GM23248 (cell line): ENCODE data around the gene MYL12B. TPM values are rescaled to one million over a fixed set of nuclear protein-coding genes. Genes with fewer than 3 reads are reported as not detected.

Experiments
- DNase-seq: peaks from one replicate; pipeline ENCODE4 v3.0.0-alpha.2; 2015
- H2AFZ ChIP-seq: fragments of 200-600 bp; sonication (generic); 2 replicates; pipeline ENCODE4 v1.6.1; 2016; ENCODE audit warnings: antibody characterized with exemption
- H3F3A ChIP-seq: fragments of 200-600 bp; sonication (generic); 2 replicates; pipeline ENCODE4 v1.6.1; 2016; ENCODE audit warnings: mild to moderate bottlenecking, antibody characterized with exemption, mixed run types; ENCODE audit not compliant: insufficient read depth
- H3K27ac ChIP-seq: fragments of 200-600 bp; sonication (generic); 2 replicates; pipeline ENCODE4 v1.5.1; 2016; ENCODE audit warnings: mild to moderate bottlenecking
- H3K27me3 ChIP-seq: fragments of 200-600 bp; sonication (generic); replicated peaks from 2 replicates; pipeline ENCODE4 v1.6.1; 2016; ENCODE audit warnings: mild to moderate bottlenecking; ENCODE audit not compliant: insufficient read depth
- H3K36me3 ChIP-seq: fragments of 200-600 bp; sonication (generic); 2 replicates; pipeline ENCODE4 v1.6.1; 2016; ENCODE audit warnings: low read depth, mild to moderate bottlenecking
- H3K4me1 ChIP-seq: fragments of 200-600 bp; sonication (generic); 2 replicates; pipeline ENCODE4 v1.6.1; 2016; ENCODE audit warnings: mild to moderate bottlenecking; ENCODE audit not compliant: insufficient read depth
- H3K4me2 ChIP-seq: fragments of 200-600 bp; sonication (generic); one replicate; pipeline ENCODE4 v1.6.1; 2016; ENCODE audit warnings: mild to moderate bottlenecking; ENCODE audit not compliant: unreplicated experiment
- H3K4me3 ChIP-seq: fragments of 200-600 bp; sonication (generic); 2 replicates; pipeline ENCODE4 v1.5.1; 2016; ENCODE audit warnings: mild to moderate bottlenecking
- H3K79me2 ChIP-seq: fragments of 200-600 bp; sonication (generic); 2 replicates; pipeline ENCODE4 v1.6.1; 2016; ENCODE audit warnings: mild to moderate bottlenecking; ENCODE audit not compliant: insufficient read depth
- H3K9ac ChIP-seq: fragments of 200-600 bp; sonication (generic); 2 replicates; pipeline ENCODE4 v1.6.1; 2016; ENCODE audit warnings: mild to moderate bottlenecking
- H3K9me2 ChIP-seq: fragments of 200-600 bp; sonication (generic); 2 replicates; pipeline ENCODE4 v1.6.1; 2016; ENCODE audit warnings: mixed run types, mild to moderate bottlenecking, moderate library complexity; ENCODE audit not compliant: insufficient read depth
- H3K9me3 ChIP-seq: fragments of 200-600 bp; sonication (generic); one replicate; pipeline ENCODE4 v1.6.1; 2017; ENCODE audit warnings: low read depth
- H4K20me1 ChIP-seq: fragments of 200-600 bp; sonication (generic); 2 replicates; pipeline ENCODE4 v1.6.0; 2016; ENCODE audit not compliant: insufficient read depth
- EZH2 ChIP-seq: fragments of 200-600 bp; sonication (generic); IDR thresholded peaks from 2 replicates; pipeline ENCODE4 v1.6.1; 2018; ENCODE audit warnings: antibody characterized with exemption, mild to moderate bottlenecking; ENCODE audit not compliant: insufficient read depth, poor library complexity, severe bottlenecking
- EZH2phosphoT487 ChIP-seq: fragments of 200-600 bp; sonication (generic); IDR thresholded peaks from 2 replicates; pipeline ENCODE4 v1.6.1; 2018; ENCODE audit warnings: antibody characterized with exemption, moderate library complexity, mild to moderate bottlenecking, low read depth; ENCODE audit not compliant: insufficient read depth
- WGBS, 2 experiments: methylation state at CpG; one replicate each; pipeline ENCODE4 v1.1.6; 2015 to 2017; ENCODE audit warnings: low lambda C conversion rate in 2 of 2, low coverage in 1 of 2; ENCODE audit errors: missing lambda C conversion rate in 2 of 2; 5-methylcytosine and 5-hydroxymethylcytosine counted together
- in situ Hi-C: fragments of 300-500 bp; cut with MboI; formaldehyde crosslinking; loops from 2 replicates; pipeline ENCODE4 v1.15.0; 2020
- polyA plus RNA-seq: library from polyadenylated mRNA; unstranded; fragments of >200 nt; fragmentation: Nextera tagmentation; extraction: Ambion mirVana; gene quantifications from 2 replicates; pipeline ENCODE4 v1.2.1, GENCODE V29; 2016
- total RNA-seq: library from RNA; depleted of rRNA; stranded (reverse); fragments of >200 nt; shearing (Covaris generic); gene quantifications from 2 replicates; pipeline ENCODE4 v1.2.3, GENCODE V29; 2014

MYL12B gene
- total and polyA plus RNA-seq, 2 experiments from 2014 or later, result 614 to 1,219 TPM

- Histone ChIP-seq H3K4me3 (peak overlapping the region; percentile 99), H3K4me2 (peak overlapping the region; percentile 91), H3K4me1 (peaks cover 57% of the 10 kb centered on the region), H3F3A (peaks cover 81% of the 10 kb centered on the region), H3K27me3 (no peaks in the 10 kb centered on the region), H2AFZ (no peak overlapping the region), H3K79me2 (peaks cover 80% of the 10 kb centered on the region), H3K9ac (peak overlapping the region; percentile 37), H3K9me3 (no peaks in the 10 kb centered on the region), H3K9me2 (no peaks in the 10 kb centered on the region), H4K20me1 (no peaks in the 10 kb centered on the region), H3K36me3 (peaks cover 35% of the 10 kb centered on the region), H3K27ac (peak overlapping the region; percentile 95)
- WGBS, 2 experiments, result 24 to 25% methylated on average over 6 of the region's 6 CpGs
- TF ChIP-seq EZH2phosphoT487, result no peak
- TF ChIP-seq EZH2, result no peak
- in situ Hi-C loops, result no loop called here
- DNase-seq, result peak; percentile 79
Observed at GRCh38 chr18:3250237-3251107, 11.5 kb upstream of the MYL12B start.

DNA sequence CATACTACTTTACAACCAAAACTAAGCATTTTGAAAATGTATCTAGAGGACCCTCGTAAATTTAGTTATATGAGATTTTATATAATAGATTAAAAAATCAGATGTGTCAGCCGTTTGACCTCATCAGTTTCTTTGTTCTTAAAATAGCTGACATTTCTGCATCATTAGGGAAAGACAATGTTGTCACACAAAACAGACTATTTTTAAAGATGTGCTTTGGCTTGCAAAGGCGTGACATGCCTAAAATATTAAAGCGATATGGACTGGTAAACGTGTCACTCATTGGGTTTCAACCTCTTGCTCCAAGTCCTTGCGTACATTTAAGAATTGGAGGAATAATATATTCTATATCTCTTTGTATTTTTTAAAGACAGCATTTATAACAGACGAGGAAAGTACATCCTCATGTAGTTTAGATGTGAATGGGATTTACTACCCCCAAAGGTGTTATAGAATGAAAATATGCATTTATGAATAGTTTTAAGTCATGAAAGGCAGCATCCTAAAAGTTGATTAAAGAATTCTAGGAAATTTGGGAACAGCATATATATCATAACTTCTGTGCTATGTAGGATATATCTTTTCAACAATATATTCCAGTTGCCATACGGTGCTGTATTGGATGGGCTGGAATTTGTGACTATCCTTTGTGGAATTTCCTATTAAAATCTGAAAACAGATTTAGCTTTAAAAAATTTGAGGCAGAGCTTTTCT, 10.5 kb upstream of the MYL12B start:
- TF ChIP-seq EZH2phosphoT487, result no peak
- no peak for TF ChIP-seq EZH2
- Histone ChIP-seq H3K27ac (peak overlapping the region; percentile 95), H3K4me3 (peak overlapping the region; percentile 99)

GRCh38 chr18:3251963-3252277, 10.0 kb upstream of the MYL12B start:
- H3K4me2 ChIP-seq, result peak overlapping the region; percentile 91
- H3K4me3 ChIP-seq, result peak overlapping the region; percentile 99
- H3K9ac ChIP-seq, result peak overlapping the region; percentile 7; the same call in 1 of the 2 replicates
- no peak overlapping the region for H2AFZ ChIP-seq
- peaks cover 71% of the 10 kb centered on the region for H3K4me1 ChIP-seq
- TF ChIP-seq EZH2 (no peak), EZH2phosphoT487 (no peak)
- H3K79me2 ChIP-seq, result peaks cover 94% of the 10 kb centered on the region
- in situ Hi-C loops, result no loop called here
- H4K20me1 ChIP-seq, result no peaks in the 10 kb centered on the region
- H3K9me2 ChIP-seq, result no peaks in the 10 kb centered on the region
- H3K9me3 ChIP-seq, result no peaks in the 10 kb centered on the region
- 3% methylated on average over 3 of the region's 3 CpGs for WGBS, 2 experiments
- peak overlapping the region; percentile 95 for H3K27ac ChIP-seq
- peaks cover 48% of the 10 kb centered on the region for H3K36me3 ChIP-seq
- H3F3A ChIP-seq, result peaks cover 83% of the 10 kb centered on the region
- no peaks in the 10 kb centered on the region for H3K27me3 ChIP-seq
- peak; percentile 44 for DNase-seq

More for the DNA sequence above, 10.5 kb upstream of the MYL12B start:
- Histone ChIP-seq H3K9me2 (no peaks in the 10 kb centered on the region), H2AFZ (no peak overlapping the region), H3K4me1 (peaks cover 66% of the 10 kb centered on the region), H3K9me3 (no peaks in the 10 kb centered on the region), H3K9ac (peak overlapping the region; percentile 7), H3K4me2 (peak overlapping the region; percentile 91), H3K36me3 (peaks cover 44% of the 10 kb centered on the region), H3K79me2 (peaks cover 89% of the 10 kb centered on the region), H4K20me1 (no peaks in the 10 kb centered on the region), H3K27me3 (no peaks in the 10 kb centered on the region), H3F3A (peaks cover 83% of the 10 kb centered on the region)
- in situ Hi-C loops, result no loop called here
- 46 to 51% methylated on average over 8 of the region's 8 CpGs for WGBS, 2 experiments
- DNase-seq, result peak; percentile 50

GRCh38 chr18:3252843-3253242, 9.1 kb upstream of the MYL12B start:
- DNase-seq, result no peak
- Histone ChIP-seq H3K9me2 (no peaks in the 10 kb centered on the region), H3K36me3 (peaks cover 57% of the 10 kb centered on the region), H3K9ac (no peak overlapping the region), H3K9me3 (no peaks in the 10 kb centered on the region), H4K20me1 (no peaks in the 10 kb centered on the region), H3F3A (peaks cover 91% of the 10 kb centered on the region), H2AFZ (no peak overlapping the region), H3K79me2 (peaks cover 100% of the 10 kb centered on the region), H3K4me2 (peak overlapping the region; percentile 91), H3K27ac (peak overlapping the region; percentile 95), H3K4me1 (peaks cover 77% of the 10 kb centered on the region), H3K4me3 (peak overlapping the region; percentile 99), H3K27me3 (no peaks in the 10 kb centered on the region)
- WGBS, 2 experiments, result 89 to 100% methylated on average over 1 of the region's 1 CpG
- no peak for TF ChIP-seq EZH2phosphoT487
- no peak for TF ChIP-seq EZH2
- in situ Hi-C loops, result no loop called here
